ENCODE data around the gene EMID1.

EMID1 gene

GRCh38 chr22:29205594-29206371 lies at the start of gene EMID1:
TSS of gene EMID1 (plus strand) at chr22:29205896. CDS start at chr22:29206039, 143 bp downstream.
- ChIA-PET CTCF (interaction anchor here (0.6 to 7.1 kb wide), 11 partner anchors 8 to 350 kb away, joined by 3 to 49 read pairs (median 3); no protein-coding TSS in a partner anchor), POLR2A (interaction anchor here (1.2 kb wide), 1 partner anchor 9 kb away, joined by 3 read pairs; no protein-coding TSS in a partner anchor)
- TF ChIP-seq CTCF (IDR thresholded peaks at IDR 0.05; ENCODE audit: control extremely low read depth, extremely low read depth, low read depth, missing control alignments), result peak; percentile 35
- peak; percentile 67 for DNase-seq (ENCODE audit: extremely low spot score)

GRCh38 chr22:29155966-29156365 lies 49.7 kb upstream of the EMID1 start:
- TF ChIP-seq CTCF (IDR thresholded peaks at IDR 0.05; ENCODE audit: control extremely low read depth, extremely low read depth, low read depth, missing control alignments), result no peak
- ChIA-PET CTCF (interaction anchor here (1.5 to 2.4 kb wide), 5 partner anchors 10 to 89 kb away, joined by 3 to 14 read pairs (median 4); no protein-coding TSS in a partner anchor), POLR2A (no interaction called here)
- DNase-seq (ENCODE audit: extremely low spot score), result no peak

GRCh38 chr22:29156507-29156906 lies 49.2 kb upstream of the EMID1 start:
- DNase-seq (ENCODE audit: extremely low spot score), result peak; percentile 47
- ChIA-PET CTCF (interaction anchor here (1.5 to 2.4 kb wide), 3 partner anchors 29 to 89 kb away, joined by 4 to 11 read pairs (median 4); no protein-coding TSS in a partner anchor), POLR2A (no interaction called here)
- peak; percentile 45 for TF ChIP-seq CTCF (IDR thresholded peaks at IDR 0.05; ENCODE audit: control extremely low read depth, extremely low read depth, low read depth, missing control alignments)

- peak; percentile 17 for DNase-seq (ENCODE audit: extremely low spot score)
- ChIA-PET POLR2A (no interaction called here), CTCF (interaction anchor here (1.6 to 2.4 kb wide), 2 partner anchors 45 to 87 kb away, joined by 4 to 11 read pairs; no protein-coding TSS in a partner anchor)
- no peak for TF ChIP-seq CTCF (IDR thresholded peaks at IDR 0.05; ENCODE audit: control extremely low read depth, extremely low read depth, low read depth, missing control alignments)
Measured at GRCh38 chr22:29157759-29158535, 47.7 kb upstream of the EMID1 start.

GRCh38 chr22:29158546-29158945 lies 47.1 kb upstream of the EMID1 start:
- POLR2A ChIA-PET, result no interaction called here
- CTCF ChIA-PET, result interaction anchor here (0.6 kb wide), 1 partner anchor 87 kb away, joined by 3 read pairs; no protein-coding TSS in a partner anchor
- DNase-seq (ENCODE audit: extremely low spot score), result no peak
- TF ChIP-seq CTCF (IDR thresholded peaks at IDR 0.05; ENCODE audit: control extremely low read depth, extremely low read depth, low read depth, missing control alignments), result no peak

GRCh38 chr22:29163808-29164207 lies 41.9 kb upstream of the EMID1 start:
- DNase-seq (ENCODE audit: extremely low spot score), result no peak
- CTCF ChIA-PET, result interaction anchor here (1.5 to 1.9 kb wide), 2 partner anchors 10 to 42 kb away, joined by 3 to 7 read pairs; partner anchors contain the start of gene EMID1
- POLR2A ChIA-PET, result no interaction called here
- TF ChIP-seq CTCF (IDR thresholded peaks at IDR 0.05; ENCODE audit: control extremely low read depth, extremely low read depth, low read depth, missing control alignments), result no peak

Measured in GM10248 (cell line).